Mucosa of descending colon (tissue), 3 donors: ENCODE data around the gene SCAMP2. TPM values are rescaled to one million over a fixed set of nuclear protein-coding genes. Genes with fewer than 3 reads are reported as not detected.
A peak's percentile ranks its signal among the peaks of the same experiment; 100 is the strongest.

Experiments
- ATAC-seq: fragments of 200-7000 bp; cut with Tn5 transposase; one replicate; pipeline ENCODE4 v1.9.1; 2020; ENCODE audit warnings: mild to moderate bottlenecking, moderate library complexity
- DNase-seq, 3 donors: peaks; one replicate each; pipeline ENCODE4 v3.0.0-alpha.2; 2020
- H3K36me3 ChIP-seq: fragments of 200-600 bp; one replicate; pipeline ENCODE4 v1.8.0; 2021; ENCODE audit warnings: low read depth, mild to moderate bottlenecking
- H3K4me1 ChIP-seq: fragments of 200-600 bp; one replicate; pipeline ENCODE4 v1.8.0; 2021; ENCODE audit warnings: low read depth, mild to moderate bottlenecking
- H3K4me3 ChIP-seq: fragments of 200-600 bp; one replicate; pipeline ENCODE4 v1.8.0; 2021; ENCODE audit warnings: mild to moderate bottlenecking
- H3K9me3 ChIP-seq: fragments of 200-600 bp; one replicate; pipeline ENCODE4 v1.8.0; 2021; ENCODE audit warnings: mild to moderate bottlenecking
- CTCF ChIP-seq: fragments of 200-600 bp; IDR thresholded peaks from one replicate; pipeline ENCODE4 v1.8.0; 2022; ENCODE audit warnings: antibody characterized with exemption, mild to moderate bottlenecking
- intact Hi-C, 2 donors: fragments of 100-400 bp; cut with DNase I in 1 of 2; cut with micrococcal nuclease in 1 of 2; formaldehyde crosslinking; loops; one replicate each; pipeline versions ENCODE4 v1.11.0 to v1.11.1; 2022; cut with DNase I, micrococcal nuclease
- total RNA-seq, 3 donors: library from RNA; stranded (reverse); fragmentation: NEBNext Ultra II Directional in 2 of 3; extraction: Animal tissue kit (Norgen Biotek cat#: 25700) in 2 of 3; gene quantifications; one replicate each; pipeline versions ENCODE4 v1.2.1 to v1.2.4, GENCODE V29; 2021 to 2023
- donor health status: DM: no; HTN: no; CAD: no; lungs with moderate emphysema.
- donor health status: DM: no; HTN: no; CAD: no.
- donor health status: DM: no; HTN: yes; CAD: no.

The SCAMP2 gene
- total RNA-seq, 3 donors from 2014 or later = 125 to 236 (median 218) TPM

- ATAC-seq = no peak
- Histone ChIP-seq H3K36me3 (no peaks in the 10 kb centered on the region), H3K4me1 (peaks cover 65% of the 10 kb centered on the region), H3K9me3 (no peaks in the 10 kb centered on the region), H3K4me3 (no peak overlapping the region)
- DNase-seq = no peak
- intact Hi-C loops = no loop called here
- no peak for TF ChIP-seq CTCF
Measured at GRCh38 chr15:74870436-74871215, 2.5 kb downstream of the SCAMP2 start.

GRCh38 chr15:74869726-74870407 is 3.3 kb downstream of the SCAMP2 start:
- no peak for TF ChIP-seq CTCF
- DNase-seq (peak; percentile 80 to 84 (median 81)), ATAC-seq (peak; percentile 65)
- no peaks in the 10 kb centered on the region for H3K9me3 ChIP-seq
- peaks cover 71% of the 10 kb centered on the region for H3K4me1 ChIP-seq
- no peak overlapping the region for H3K4me3 ChIP-seq
- H3K36me3 ChIP-seq = no peaks in the 10 kb centered on the region
- intact Hi-C loops = no loop called here

GRCh38 chr15:74869372-74869725 is 3.8 kb downstream of the SCAMP2 start:
- no peak for TF ChIP-seq CTCF
- ATAC-seq (no peak), DNase-seq (no peak)
- Histone ChIP-seq H3K36me3 (no peaks in the 10 kb centered on the region), H3K4me3 (no peak overlapping the region), H3K9me3 (no peaks in the 10 kb centered on the region), H3K4me1 (peaks cover 76% of the 10 kb centered on the region)
- intact Hi-C loops = no loop called here

- H3K9me3 ChIP-seq = no peaks in the 10 kb centered on the region
- H3K36me3 ChIP-seq = no peaks in the 10 kb centered on the region
- H3K4me3 ChIP-seq = no peak overlapping the region
- peaks cover 85% of the 10 kb centered on the region for H3K4me1 ChIP-seq
- intact Hi-C loops = no loop called here
- DNase-seq = peak in 1 of 3 donors; percentile 65
- no peak for TF ChIP-seq CTCF
- ATAC-seq = peak; percentile 51
Measured at GRCh38 chr15:74868059-74868458, 5.1 kb downstream of the SCAMP2 start.

GRCh38 chr15:74867466-74868038 is 5.6 kb downstream of the SCAMP2 start:
- DNase-seq (no peak), ATAC-seq (no peak)
- Histone ChIP-seq H3K4me1 (peaks cover 85% of the 10 kb centered on the region), H3K9me3 (no peaks in the 10 kb centered on the region), H3K4me3 (no peak overlapping the region), H3K36me3 (no peaks in the 10 kb centered on the region)
- intact Hi-C loops = no loop called here
- no peak for TF ChIP-seq CTCF
